Measurements from ENCODE around the gene DOK7. TPM values are rescaled to one million over a fixed set of nuclear protein-coding genes. Genes with fewer than 3 reads are reported as not detected.

DOK7 gene
- total and polyA plus RNA-seq, 7 donors = 0.85 to 1.9 (median 1.2) TPM; not detected in 4

- DNase-seq = no peak
- Histone ChIP-seq H3K27ac (no peak overlapping the region), H3K9me3 (no peaks in the 10 kb centered on the region), H3K4me3 (no peak overlapping the region), H3K36me3 (no peaks in the 10 kb centered on the region), H3K4me1 (no peaks in the 10 kb centered on the region), H3K27me3 (peaks cover 0 to 35% (median 0%) of the 10 kb centered on the region in 3 donors)
- TF ChIP-seq POLR2A (IDR thresholded peaks at IDR 0.05) (no peak), CTCF (IDR thresholded peaks at IDR 0.05) (no peak), POLR2AphosphoS5 (IDR thresholded peaks at IDR 0.05) (no peak), EP300 (IDR thresholded peaks at IDR 0.05) (no peak)
- intact Hi-C loops (cut with DNase I) = no loop called here
- 78 to 87% methylated on average over 27 of the region's 27 CpGs for WGBS, 2 donors
Observed at GRCh38 chr4:3476936-3477749, 14.0 kb downstream of the DOK7 start.

- intact Hi-C loops (cut with DNase I) = no loop called here
- peaks cover 0 to 40% (median 0%) of the 10 kb centered on the region in 3 donors for H3K27me3 ChIP-seq
- WGBS, 2 donors = 52 to 76% methylated on average over 23 of the region's 23 CpGs
Observed at GRCh38 chr4:3477750-3478430, 14.8 kb downstream of the DOK7 start.

GRCh38 chr4:3478446-3479357, 15.6 kb downstream of the DOK7 start:
- Histone ChIP-seq H3K4me1 (peaks cover 0 to 6% (median 5%) of the 10 kb centered on the region in 4 donors), H3K9me3 (no peaks in the 10 kb centered on the region), H3K4me3 (no peak overlapping the region), H3K27me3 (peaks cover 0 to 40% (median 0%) of the 10 kb centered on the region in 3 donors), H3K27ac (no peak overlapping the region), H3K36me3 (no peaks in the 10 kb centered on the region)
- WGBS, 2 donors = 79 to 85% methylated on average over 35 of the region's 35 CpGs
- intact Hi-C loops (cut with DNase I) = no loop called here
- no peak for DNase-seq
- TF ChIP-seq POLR2A (IDR thresholded peaks at IDR 0.05) (no peak), CTCF (IDR thresholded peaks at IDR 0.05) (no peak), POLR2AphosphoS5 (IDR thresholded peaks at IDR 0.05) (no peak), EP300 (IDR thresholded peaks at IDR 0.05) (no peak)

More at GRCh38 chr4:3477750-3478430, 14.8 kb downstream of the DOK7 start:
- Histone ChIP-seq H3K4me1 (no peaks in the 10 kb centered on the region), H3K4me3 (no peak overlapping the region), H3K9me3 (no peaks in the 10 kb centered on the region), H3K36me3 (no peaks in the 10 kb centered on the region), H3K27ac (no peak overlapping the region)
- no peak for TF ChIP-seq EP300 (IDR thresholded peaks at IDR 0.05)
- no peak for TF ChIP-seq POLR2AphosphoS5 (IDR thresholded peaks at IDR 0.05)
- no peak for TF ChIP-seq POLR2A (IDR thresholded peaks at IDR 0.05)
- TF ChIP-seq CTCF (IDR thresholded peaks at IDR 0.05) = no peak
- DNase-seq = no peak

GRCh38 chr4:3479358-3480101, 16.4 kb downstream of the DOK7 start:
- Histone ChIP-seq H3K9me3 (no peaks in the 10 kb centered on the region), H3K4me1 (peaks cover 0 to 10% (median 7%) of the 10 kb centered on the region in 4 donors), H3K4me3 (no peak overlapping the region), H3K27me3 (peaks cover 0 to 41% (median 4%) of the 10 kb centered on the region in 3 donors), H3K36me3 (no peaks in the 10 kb centered on the region), H3K27ac (no peak overlapping the region)
- TF ChIP-seq POLR2AphosphoS5 (IDR thresholded peaks at IDR 0.05) (no peak), EP300 (IDR thresholded peaks at IDR 0.05) (no peak), CTCF (IDR thresholded peaks at IDR 0.05) (no peak)
- DNase-seq = no peak
- 71 to 87% methylated on average over 25 of the region's 25 CpGs for WGBS, 2 donors
- intact Hi-C loops (cut with DNase I) = loop anchor here (5.0 kb wide), 1 partner anchor 132 kb away; no protein-coding TSS in a partner anchor

All from sigmoid colon (tissue), 7 donors.